HepG2 (cell line): ENCODE measurements around the gene FLOT2. TPM values are rescaled to one million over a fixed set of nuclear protein-coding genes. Genes with fewer than 3 reads are reported as not detected.

Experiments
- CHCHD3 ChIP-seq: sonication (generic); formaldehyde crosslinking; IDR thresholded peaks from 2 replicates; pipeline ENCODE4 v1.8.0; 2022; ENCODE audit warnings: mild to moderate bottlenecking, missing genetic modification reagents, moderate library complexity
- MYC ChIP-seq: sonication (generic); formaldehyde crosslinking; IDR thresholded peaks from 2 replicates; pipeline ENCODE4 v1.9.0; 2021; ENCODE audit warnings: missing genetic modification reagents, borderline replicate concordance
- PLSCR1 ChIP-seq: sonication (generic); formaldehyde crosslinking; IDR thresholded peaks from 2 replicates; pipeline ENCODE4 v1.5.0; 2020; ENCODE audit warnings: missing genetic modification reagents, mild to moderate bottlenecking, borderline replicate concordance
- ZNF275 ChIP-seq: sonication (generic); formaldehyde crosslinking; IDR thresholded peaks from 2 replicates; pipeline ENCODE4 v1.8.0; 2022; ENCODE audit warnings: missing genetic modification reagents, mild to moderate bottlenecking, inconsistent platforms, borderline replicate concordance
- ZNF609 ChIP-seq: sonication (generic); formaldehyde crosslinking; IDR thresholded peaks from 2 replicates; pipeline ENCODE4 v1.4.0; 2020; ENCODE audit warnings: mild to moderate bottlenecking, missing genetic modification reagents, borderline replicate concordance
- ZNF770 ChIP-seq: sonication (generic); formaldehyde crosslinking; IDR thresholded peaks from 2 replicates; pipeline ENCODE4 v1.5.0; 2020; ENCODE audit warnings: mild to moderate bottlenecking, missing genetic modification reagents
- ZNF772 ChIP-seq: sonication (generic); formaldehyde crosslinking; IDR thresholded peaks from 2 replicates; pipeline ENCODE4 v1.5.0; 2020; ENCODE audit warnings: mild to moderate bottlenecking, missing genetic modification reagents
- polyA plus RNA-seq, 8 experiments: library from polyadenylated mRNA; depleted of rRNA in 3 of 8; stranded (reverse) in 7 of 8; unstranded in 1 of 8; fragments of >200 nt; fragmentation: Illumina TruSeq in 4 of 8; extraction: Trizol in 4 of 8; gene quantifications; 2 replicates each; pipeline versions ENCODE4 v1.2.1 to v1.2.3, GENCODE V29; 2011 to 2016; ENCODE audit warnings: low read depth in 4 of 8, missing spikeins in 1 of 8, mixed read lengths in 1 of 8; ENCODE audit not compliant: insufficient read depth in 1 of 8
- total RNA-seq, 5 experiments: library from RNA; depleted of rRNA; stranded (reverse); fragments of >200 nt; fragmentation: Illumina TruSeq; extraction: Trizol; gene quantifications; 2 replicates each; pipeline ENCODE4 v1.2.3, GENCODE V29; 2016; ENCODE audit warnings: low read depth in 1 of 5
- TF ChIP-seq, protein P1 (sequence below): sonication (generic); formaldehyde crosslinking; IDR thresholded peaks from 2 replicates; pipeline ENCODE4 v1.4.0; 2020; ENCODE audit warnings: missing genetic modification reagents
- TF ChIP-seq, protein P2 (sequence below): sonication (generic); formaldehyde crosslinking; IDR thresholded peaks from 2 replicates; pipeline ENCODE4 v1.8.1; 2023; ENCODE audit warnings: missing genetic modification reagents, inconsistent platforms, borderline replicate concordance
- TF ChIP-seq, protein P3 (sequence below): sonication (generic); formaldehyde crosslinking; conservative IDR thresholded peaks from 2 replicates; pipeline ENCODE4 v1.4.0; 2020; ENCODE audit warnings: missing genetic modification reagents

The FLOT2 gene
- total and polyA plus RNA-seq, 2 of the 13 experiments (the other 11 are each of a cell fraction or from before 2014, with no cell fraction given) = 54.3 to 54.5 TPM

DNA sequence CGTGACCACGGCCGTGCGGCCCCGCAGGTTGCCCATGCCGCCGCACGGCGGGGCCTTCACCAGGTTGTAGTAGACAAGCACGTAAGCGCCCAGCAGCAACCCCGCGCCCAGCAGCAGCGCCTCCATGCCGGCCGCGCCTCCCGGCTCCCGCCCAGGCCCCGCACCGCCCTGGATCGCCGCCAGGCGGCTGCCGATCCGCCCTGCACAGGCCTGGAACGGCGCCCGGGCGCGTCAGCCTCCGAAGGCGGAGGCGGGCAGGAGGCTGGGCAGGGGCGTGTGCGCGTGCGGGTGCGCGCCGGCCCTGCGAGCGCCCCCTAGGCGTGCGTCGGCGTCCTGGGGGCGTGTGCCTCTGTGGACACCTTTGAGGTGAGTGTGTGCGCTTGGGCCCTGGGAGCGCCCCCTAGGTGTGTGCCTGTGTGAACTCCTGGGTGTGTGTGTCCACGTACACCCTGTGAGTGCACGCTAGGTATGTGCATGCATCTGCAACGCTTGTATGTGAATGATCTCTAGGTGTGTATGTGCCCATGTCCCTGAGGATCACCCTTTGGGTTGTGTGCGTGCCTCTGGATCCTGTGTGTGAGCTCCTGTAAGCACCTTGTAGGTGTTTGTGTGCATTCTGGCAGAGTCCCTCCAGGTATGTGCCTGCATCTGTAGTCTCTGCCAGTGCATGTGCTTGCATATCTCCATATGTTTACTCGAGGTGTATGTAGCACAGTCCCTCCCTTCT, 5.4 kb upstream of the FLOT2 start, which contains the start of gene DHRS13 (continued):
- TF ChIP-seq ZNF609 (CRISPR knock-in tag) (peak; percentile 76), PLSCR1 (0 out of 2 replicates have a peak, but pooled peaks have one; percentile 61), ZNF275 (CRISPR knock-in tag) (no peak; the same call in 1 of the 2 replicates), CHCHD3 (CRISPR knock-in tag) (no peak), ZNF772 (CRISPR knock-in tag) (no peak), MYC (CRISPR knock-in tag) (peak; percentile 95), ZNF770 (CRISPR knock-in tag) (peak; percentile 98)
- TF ChIP-seq, protein P1, sequence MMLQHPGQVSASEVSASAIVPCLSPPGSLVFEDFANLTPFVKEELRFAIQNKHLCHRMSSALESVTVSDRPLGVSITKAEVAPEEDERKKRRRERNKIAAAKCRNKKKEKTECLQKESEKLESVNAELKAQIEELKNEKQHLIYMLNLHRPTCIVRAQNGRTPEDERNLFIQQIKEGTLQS (CRISPR knock-in tag) = no peak
- TF ChIP-seq, protein P2, sequence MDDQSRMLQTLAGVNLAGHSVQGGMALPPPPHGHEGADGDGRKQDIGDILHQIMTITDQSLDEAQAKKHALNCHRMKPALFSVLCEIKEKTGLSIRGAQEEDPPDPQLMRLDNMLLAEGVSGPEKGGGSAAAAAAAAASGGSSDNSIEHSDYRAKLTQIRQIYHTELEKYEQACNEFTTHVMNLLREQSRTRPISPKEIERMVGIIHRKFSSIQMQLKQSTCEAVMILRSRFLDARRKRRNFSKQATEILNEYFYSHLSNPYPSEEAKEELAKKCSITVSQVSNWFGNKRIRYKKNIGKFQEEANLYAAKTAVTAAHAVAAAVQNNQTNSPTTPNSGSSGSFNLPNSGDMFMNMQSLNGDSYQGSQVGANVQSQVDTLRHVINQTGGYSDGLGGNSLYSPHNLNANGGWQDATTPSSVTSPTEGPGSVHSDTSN (CRISPR knock-in tag) = no peak
- TF ChIP-seq, protein P3, sequence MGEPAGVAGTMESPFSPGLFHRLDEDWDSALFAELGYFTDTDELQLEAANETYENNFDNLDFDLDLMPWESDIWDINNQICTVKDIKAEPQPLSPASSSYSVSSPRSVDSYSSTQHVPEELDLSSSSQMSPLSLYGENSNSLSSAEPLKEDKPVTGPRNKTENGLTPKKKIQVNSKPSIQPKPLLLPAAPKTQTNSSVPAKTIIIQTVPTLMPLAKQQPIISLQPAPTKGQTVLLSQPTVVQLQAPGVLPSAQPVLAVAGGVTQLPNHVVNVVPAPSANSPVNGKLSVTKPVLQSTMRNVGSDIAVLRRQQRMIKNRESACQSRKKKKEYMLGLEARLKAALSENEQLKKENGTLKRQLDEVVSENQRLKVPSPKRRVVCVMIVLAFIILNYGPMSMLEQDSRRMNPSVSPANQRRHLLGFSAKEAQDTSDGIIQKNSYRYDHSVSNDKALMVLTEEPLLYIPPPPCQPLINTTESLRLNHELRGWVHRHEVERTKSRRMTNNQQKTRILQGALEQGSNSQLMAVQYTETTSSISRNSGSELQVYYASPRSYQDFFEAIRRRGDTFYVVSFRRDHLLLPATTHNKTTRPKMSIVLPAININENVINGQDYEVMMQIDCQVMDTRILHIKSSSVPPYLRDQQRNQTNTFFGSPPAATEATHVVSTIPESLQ (CRISPR knock-in tag) = no peak; the same call in 1 of the 2 replicates
